Stomach smooth muscle (tissue), 2 donors: Measurements from ENCODE around the gene CHRFAM7A.
"Not testable (repeated sequence)": the region's sequence is repeated elsewhere in the genome, so short reads cannot be mapped to it uniquely, and the experiment has no call there.

Source experiments
- H3K27ac ChIP-seq: one replicate; pipeline ENCODE4 v1.7.0; 2013; ENCODE audit warnings: mild to moderate bottlenecking, low read length, inconsistent platforms
- H3K27me3 ChIP-seq, 2 donors: one replicate each; pipeline ENCODE4 v1.7.0; 2013; ENCODE audit warnings: low read length in 2 of 2; ENCODE audit not compliant: insufficient read depth in 2 of 2, control insufficient read depth in 1 of 2
- H3K36me3 ChIP-seq, 2 donors: one replicate each; pipeline ENCODE4 v1.7.0; 2013; ENCODE audit warnings: low read length in 2 of 2; ENCODE audit not compliant: control insufficient read depth in 2 of 2, insufficient read depth in 2 of 2
- H3K4me1 ChIP-seq: one replicate; pipeline ENCODE4 v1.7.0; 2013; ENCODE audit warnings: low read length; ENCODE audit not compliant: control insufficient read depth, insufficient read depth
- H3K4me3 ChIP-seq, 2 donors: one replicate each; pipeline ENCODE4 v1.7.0; 2013; ENCODE audit warnings: low read length in 2 of 2
- H3K9ac ChIP-seq, 2 donors: one replicate each; pipeline ENCODE4 v1.7.0; 2013; ENCODE audit warnings: low read length in 2 of 2, mild to moderate bottlenecking in 1 of 2
- H3K9me3 ChIP-seq, 2 donors: one replicate each; pipeline ENCODE4 v1.7.0; 2013; ENCODE audit warnings: low read length in 2 of 2; ENCODE audit not compliant: control insufficient read depth in 2 of 2
- donor health status: healthy.
- donor health status: Pancreatic carcinoma.

The CHRFAM7A gene

DNA sequence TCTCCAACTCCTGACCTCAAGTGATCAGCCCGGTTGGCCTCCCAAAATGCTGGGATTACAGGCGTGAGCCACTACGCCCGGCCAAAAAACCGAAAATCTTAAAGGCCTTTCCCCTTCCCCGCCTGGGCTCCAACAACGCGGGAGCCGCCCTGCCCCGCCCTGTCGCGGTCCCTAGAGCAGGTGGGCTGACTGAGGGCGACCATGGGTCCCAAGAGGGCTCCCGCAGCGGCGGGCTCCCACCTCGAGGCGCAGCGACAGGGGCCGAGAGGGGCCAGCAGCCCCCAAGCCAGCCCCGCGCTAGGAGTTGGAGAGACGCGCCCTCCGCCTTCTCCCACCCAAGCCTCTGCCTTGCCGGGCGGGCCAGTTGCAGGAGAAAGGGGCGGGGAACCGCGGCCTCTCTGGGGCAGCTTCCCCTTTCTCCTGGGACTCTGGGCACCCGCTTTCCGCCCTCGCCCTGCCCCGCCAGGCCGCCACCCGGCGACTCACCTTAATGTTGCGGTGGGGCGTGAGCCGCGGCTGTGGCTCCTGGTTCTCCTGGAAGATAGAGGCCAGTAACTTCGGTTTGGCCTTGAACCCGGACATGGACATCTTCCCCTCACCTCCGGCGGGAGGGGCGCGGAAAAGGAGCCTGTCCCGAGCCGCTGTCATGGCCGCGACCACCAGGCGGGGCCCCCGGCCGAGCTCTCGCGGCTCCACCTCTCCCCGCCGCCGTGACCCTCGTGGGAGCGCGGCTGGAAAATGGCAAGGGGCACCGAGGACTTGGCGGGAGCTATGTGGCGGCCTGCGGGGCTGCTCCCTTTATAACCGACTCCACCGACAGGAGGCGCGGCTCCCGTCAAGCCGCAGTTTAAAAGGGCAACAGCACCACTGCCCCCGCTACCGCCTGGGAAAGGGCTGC lies at the start of gene CHRFAM7A:
CHRFAM7A (minus strand) TSS at position 775 of the 898 bp plus-strand sequence. CDS start 10,189 bp downstream, outside the sequence.
- H3K27ac ChIP-seq, H3K27me3 ChIP-seq, H3K4me1 ChIP-seq, H3K9ac ChIP-seq, H3K9me3 ChIP-seq, H3K4me3 ChIP-seq, H3K36me3 ChIP-seq: not testable (repeated sequence)

DNA sequence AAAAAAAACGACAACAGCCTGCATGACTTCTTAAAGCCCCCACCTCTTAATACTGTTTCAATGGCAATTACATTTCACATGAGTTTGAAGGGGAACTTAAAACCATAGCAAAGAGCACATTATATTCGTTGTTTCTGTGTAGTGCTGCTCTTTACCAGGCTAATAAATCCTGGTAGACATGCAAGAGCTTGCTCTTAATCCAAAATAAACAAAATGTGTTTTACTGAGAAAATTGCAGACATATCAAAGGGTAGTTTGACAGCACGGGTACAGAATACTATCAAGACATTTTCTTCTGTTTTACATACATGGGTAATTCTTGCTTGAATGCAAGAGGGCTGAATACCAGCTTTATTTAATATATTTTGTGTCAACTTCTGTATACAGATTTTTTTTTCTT lies 45.0 kb upstream of the CHRFAM7A start:
- H3K4me3 ChIP-seq, H3K36me3 ChIP-seq, H3K9me3 ChIP-seq, H3K9ac ChIP-seq, H3K4me1 ChIP-seq, H3K27ac ChIP-seq, H3K27me3 ChIP-seq: not testable (repeated sequence)

DNA sequence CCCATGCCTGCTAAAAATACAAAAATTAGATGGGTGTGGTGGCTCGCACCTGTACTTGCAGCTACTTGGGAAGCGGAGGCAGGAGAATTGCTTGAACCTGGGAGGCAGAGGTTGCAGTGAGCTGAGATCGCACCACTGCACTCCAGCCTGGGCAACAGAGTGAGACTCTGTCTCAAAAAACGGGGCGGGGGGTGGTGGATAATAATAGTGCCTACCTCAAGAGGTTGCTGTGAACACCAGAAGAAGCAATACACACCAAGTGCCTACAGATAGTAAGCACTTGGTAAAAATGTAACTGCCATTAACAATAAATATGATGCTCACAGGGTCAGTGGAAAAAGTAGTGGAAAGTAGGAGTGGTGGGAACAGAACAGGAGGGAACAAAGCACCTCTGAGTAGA lies 42.5 kb upstream of the CHRFAM7A start:
- H3K4me1 ChIP-seq, H3K36me3 ChIP-seq, H3K27ac ChIP-seq, H3K9ac ChIP-seq, H3K27me3 ChIP-seq, H3K4me3 ChIP-seq, H3K9me3 ChIP-seq: not testable (repeated sequence)

DNA sequence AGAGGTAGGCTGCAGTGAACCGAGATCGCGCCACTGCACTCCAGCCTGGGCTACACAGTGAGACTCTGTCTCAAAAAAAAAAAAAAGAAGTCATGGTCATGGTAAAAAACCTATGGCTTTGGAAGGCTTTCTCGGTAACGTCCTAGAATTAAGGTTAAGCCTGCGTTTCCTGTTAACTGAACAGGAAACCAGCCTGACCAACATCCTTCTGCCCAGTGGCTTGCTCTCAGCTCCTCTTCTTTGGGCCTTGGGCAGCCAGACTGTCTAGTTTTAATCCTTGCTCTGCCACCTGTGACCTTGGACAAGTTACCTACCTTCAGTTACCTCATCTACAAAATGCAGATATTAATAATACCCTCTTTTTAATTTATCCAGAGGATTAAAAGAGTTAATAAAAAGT lies 27.4 kb upstream of the CHRFAM7A start:
- not testable (repeated sequence) for H3K27ac ChIP-seq, H3K4me3 ChIP-seq, H3K4me1 ChIP-seq, H3K27me3 ChIP-seq, H3K9me3 ChIP-seq, H3K9ac ChIP-seq, H3K36me3 ChIP-seq

DNA sequence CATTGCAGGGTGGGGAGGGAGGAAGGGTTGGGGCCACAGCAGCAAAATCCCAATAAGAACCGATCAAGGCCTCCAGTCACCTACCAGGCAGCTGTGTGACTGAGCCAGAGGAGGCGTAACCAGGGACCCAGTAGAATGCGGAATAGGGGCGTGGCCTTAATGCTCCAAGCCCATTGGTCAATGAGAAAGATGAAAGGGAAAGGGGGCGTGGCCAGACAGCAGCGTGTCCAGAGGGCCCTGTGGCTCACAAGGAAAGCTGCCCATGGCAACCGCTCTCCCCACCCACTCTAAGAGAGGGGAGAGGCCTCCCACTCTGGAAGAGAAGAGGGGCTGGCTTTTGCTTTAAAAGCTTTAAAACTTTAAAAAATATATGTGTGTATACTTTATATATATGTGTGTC lies 20.8 kb upstream of the CHRFAM7A start, which contains the start of gene GOLGA8R:
GOLGA8R (minus strand) TSS at position 101 of the 400 bp plus-strand sequence; CDS start at position 3, 98 bp downstream.
- not testable (repeated sequence) for H3K27ac ChIP-seq, H3K4me3 ChIP-seq, H3K27me3 ChIP-seq, H3K9me3 ChIP-seq, H3K4me1 ChIP-seq, H3K9ac ChIP-seq, H3K36me3 ChIP-seq

DNA sequence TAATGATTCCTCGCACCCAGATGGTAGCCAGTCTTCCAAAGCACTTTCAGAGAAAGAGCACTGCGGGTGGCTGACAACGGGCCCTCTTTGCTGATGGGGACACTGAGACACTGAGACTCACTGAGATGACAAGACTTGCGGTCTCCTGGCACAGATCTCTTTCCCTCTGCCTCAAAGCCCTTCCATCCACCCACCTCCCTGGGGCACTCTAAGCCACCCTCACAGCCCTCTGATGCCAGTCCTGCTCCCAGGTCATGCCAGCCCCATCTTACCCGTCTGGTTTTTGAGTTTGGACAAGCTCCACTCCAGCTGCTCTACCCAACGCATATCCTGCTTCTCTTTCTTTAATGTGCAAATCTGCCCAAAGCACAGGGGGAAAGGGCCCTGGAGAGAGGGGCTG lies 14.3 kb upstream of the CHRFAM7A start:
- not testable (repeated sequence) for H3K36me3 ChIP-seq, H3K9ac ChIP-seq, H3K4me1 ChIP-seq, H3K27me3 ChIP-seq, H3K4me3 ChIP-seq, H3K9me3 ChIP-seq, H3K27ac ChIP-seq

DNA sequence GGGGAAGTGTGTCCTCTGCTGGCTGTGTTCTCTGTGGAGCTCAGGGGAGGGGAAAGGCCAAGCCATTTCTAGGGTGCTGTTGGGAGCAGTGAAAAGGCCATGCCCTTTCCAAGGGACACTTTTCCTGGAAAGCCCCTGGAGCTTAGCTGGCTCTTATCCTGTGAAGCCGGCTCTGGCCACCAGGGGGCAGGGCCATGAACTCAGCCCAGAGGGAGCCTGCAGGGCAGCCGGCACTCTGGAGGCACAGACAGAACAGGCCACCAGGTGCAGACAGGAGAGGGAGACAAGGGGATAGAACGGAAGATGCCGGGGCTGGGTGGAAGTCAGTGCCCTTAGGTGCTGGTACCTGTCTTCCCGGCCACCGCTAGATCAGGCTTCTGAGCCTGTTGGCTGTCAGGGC lies 5.6 kb upstream of the CHRFAM7A start:
- H3K4me3 ChIP-seq, H3K9me3 ChIP-seq, H3K36me3 ChIP-seq, H3K27ac ChIP-seq, H3K27me3 ChIP-seq, H3K9ac ChIP-seq, H3K4me1 ChIP-seq: not testable (repeated sequence)

DNA sequence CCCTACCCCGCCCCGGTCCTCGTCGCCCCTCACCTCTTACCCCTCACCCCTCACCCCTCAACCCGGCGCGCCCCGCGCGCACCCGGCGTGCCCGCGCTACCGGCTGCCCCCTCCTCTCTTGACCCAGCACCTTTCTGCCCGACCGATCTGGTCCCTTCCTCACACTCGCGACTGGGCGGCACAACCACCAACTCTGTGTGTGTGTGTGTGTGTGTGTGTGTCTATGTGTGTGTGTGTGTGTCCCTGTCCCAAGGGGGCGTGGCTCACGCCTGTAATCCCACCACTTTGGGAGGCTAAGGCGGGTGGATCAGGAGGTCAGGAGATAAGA lies 288 bp upstream of the CHRFAM7A start:
- H3K4me3 ChIP-seq, H3K9me3 ChIP-seq, H3K36me3 ChIP-seq, H3K27ac ChIP-seq, H3K4me1 ChIP-seq, H3K9ac ChIP-seq, H3K27me3 ChIP-seq: not testable (repeated sequence)

DNA sequence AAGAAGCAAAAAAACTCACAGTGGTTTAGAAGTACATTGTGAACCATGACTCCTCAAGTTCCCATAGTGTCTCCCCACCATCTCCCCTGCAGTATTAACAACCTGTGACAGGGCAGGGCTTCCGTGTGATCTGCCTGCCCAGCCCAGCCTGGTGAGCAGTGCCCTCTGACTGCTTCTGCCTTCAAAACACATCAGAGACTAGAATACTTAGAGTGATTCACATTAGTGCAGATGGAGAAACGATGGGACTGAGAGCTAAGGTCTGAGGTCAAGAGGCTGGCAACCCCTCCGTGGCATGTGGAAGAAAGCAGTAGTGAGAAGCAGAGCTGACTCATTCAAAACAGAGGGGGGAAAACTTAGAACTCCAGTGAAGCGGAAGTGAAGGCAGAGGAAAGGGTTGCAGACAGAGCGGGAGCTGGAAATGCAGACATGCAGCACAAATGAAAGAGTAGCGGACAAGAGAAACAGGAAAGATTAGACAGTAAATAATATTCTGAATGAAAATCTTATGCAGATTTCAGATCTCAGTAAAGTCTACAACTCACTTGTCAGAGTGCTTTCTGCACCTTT lies 6.9 kb downstream of the CHRFAM7A start:
- H3K4me3 ChIP-seq, H3K9me3 ChIP-seq, H3K4me1 ChIP-seq, H3K27ac ChIP-seq, H3K36me3 ChIP-seq, H3K9ac ChIP-seq, H3K27me3 ChIP-seq: not testable (repeated sequence)

DNA sequence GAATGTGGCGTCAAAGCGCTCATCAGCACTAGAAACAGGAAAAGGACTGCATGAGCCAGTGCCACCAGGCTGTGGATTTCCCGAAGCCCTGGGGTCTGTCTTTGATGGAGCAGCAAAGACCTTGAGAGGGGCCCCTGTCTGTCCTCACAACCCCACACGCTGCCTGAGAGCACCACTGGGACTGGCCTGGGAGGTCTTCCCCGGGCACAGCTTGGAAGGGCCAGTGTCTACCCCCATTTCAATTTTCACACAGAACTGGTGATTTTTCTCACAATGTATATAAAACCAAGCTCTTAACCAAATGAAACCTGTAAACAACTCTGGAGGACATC lies 16.3 kb downstream of the CHRFAM7A start:
- not testable (repeated sequence) for H3K9me3 ChIP-seq, H3K27me3 ChIP-seq, H3K4me1 ChIP-seq, H3K9ac ChIP-seq, H3K4me3 ChIP-seq, H3K36me3 ChIP-seq, H3K27ac ChIP-seq

DNA sequence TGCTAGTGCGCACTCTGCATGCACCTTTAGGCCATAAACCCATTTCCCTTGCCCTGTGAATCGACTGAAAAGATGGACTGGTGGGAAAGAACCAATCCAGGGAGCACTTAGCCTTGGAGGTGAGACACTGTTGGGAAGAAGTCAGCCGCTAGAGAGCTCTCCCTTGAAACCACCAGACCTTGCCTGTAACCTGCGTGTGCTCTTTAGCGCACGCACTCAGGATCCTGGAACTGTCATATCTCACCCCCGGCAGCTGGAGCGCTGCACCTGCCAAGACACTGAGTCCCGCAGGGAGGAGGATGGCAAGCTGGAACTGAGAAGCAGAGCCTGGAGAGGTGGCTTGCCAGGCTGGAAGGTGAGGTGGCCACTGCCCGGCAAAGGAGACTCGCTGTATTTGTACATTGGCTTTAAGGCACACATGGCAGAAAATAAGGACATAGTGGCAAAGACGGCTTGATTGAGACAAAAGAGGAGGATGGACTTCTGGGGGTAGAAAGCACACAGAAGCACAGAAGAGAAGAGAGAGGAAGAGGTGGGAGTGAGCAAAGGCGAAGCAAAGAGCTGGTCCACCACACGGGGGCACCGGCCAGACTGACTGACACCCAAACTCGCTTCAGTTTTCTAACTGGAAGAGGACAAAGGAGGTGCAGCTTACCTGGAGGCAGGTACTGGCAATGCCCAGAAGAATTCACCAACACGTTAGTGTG lies 16.8 kb downstream of the CHRFAM7A start:
- not testable (repeated sequence) for H3K27ac ChIP-seq, H3K9ac ChIP-seq, H3K36me3 ChIP-seq, H3K4me1 ChIP-seq, H3K9me3 ChIP-seq, H3K27me3 ChIP-seq, H3K4me3 ChIP-seq
